ENCODE measurements around the gene HIVEP1. TPM values are rescaled to one million over a fixed set of nuclear protein-coding genes. Genes with fewer than 3 reads are reported as not detected.

Gene HIVEP1
- total RNA-seq, 1 experiment from 2014 or later = 6.6 TPM

- Histone ChIP-seq H3K27me3 (ENCODE audit: low read length) (no peaks in the 10 kb centered on the region), H3K9me2 (replicated peaks; ENCODE audit: low read length) (no peaks in the 10 kb centered on the region), H3K36me3 (ENCODE audit: low read depth, low read length) (no peaks in the 10 kb centered on the region), H2AFZ (ENCODE audit: low read length) (no peak overlapping the region), H3K9ac (ENCODE audit: low read length) (peak overlapping the region; percentile 26), H3K79me2 (ENCODE audit: low read length) (no peaks in the 10 kb centered on the region), H3F3A (ENCODE audit: low read length, unreplicated experiment) (no peaks in the 10 kb centered on the region), H3K4me1 (ENCODE audit: insufficient read depth, low read length) (peaks cover 41% of the 10 kb centered on the region), H4K20me1 (ENCODE audit: low read length) (no peaks in the 10 kb centered on the region), H3K4me3 (ENCODE audit: low read length) (peak overlapping the region; percentile 33; the same call in 1 of the 2 replicates), H3K27ac (ENCODE audit: low read length) (peak overlapping the region; percentile 75), H3K4me2 (ENCODE audit: low read length) (peak overlapping the region; percentile 68), H3K9me3 (ENCODE audit: low read length) (no peaks in the 10 kb centered on the region)
- ATAC-seq (peak; percentile 10), DNase-seq (peak; percentile 30)
- peak; percentile 50 for TF ChIP-seq CTCF (conservative IDR thresholded peaks at IDR 0.05; ENCODE audit: low read depth, low read length)
- TF ChIP-seq EZH2 (IDR thresholded peaks at IDR 0.05; ENCODE audit: low read length, unreplicated experiment) = no peak
- BruUV-seq (replicated peaks) = no TSS peak
- ChIA-PET POLR2A (ENCODE audit: unreplicated experiment) (interaction anchor here (0.6 kb wide), 1 partner anchor 534 kb away, joined by 5 read pairs; no protein-coding TSS in a partner anchor), CTCF (no interaction called here)
- intact Hi-C loops (cut with micrococcal nuclease) = loop anchor here (2.0 to 10.0 kb wide), 3 partner anchors 75 to 563 kb away; no protein-coding TSS in a partner anchor
Observed at GRCh38 chr6:12147557-12148316, 135.6 kb downstream of the HIVEP1 start.

GRCh38 chr6:12148317-12148801 is 136.2 kb downstream of the HIVEP1 start:
- peak overlapping the region; percentile 28 for H3K9ac ChIP-seq (ENCODE audit: low read length)
- peak; percentile 85 for DNase-seq
- H3K27ac ChIP-seq (ENCODE audit: low read length) = peak overlapping the region; percentile 75
- ChIA-PET POLR2A (ENCODE audit: unreplicated experiment) (no interaction called here), CTCF (no interaction called here)
- no peaks in the 10 kb centered on the region for H3K79me2 ChIP-seq (ENCODE audit: low read length)
- H4K20me1 ChIP-seq (ENCODE audit: low read length) = no peaks in the 10 kb centered on the region
- no TSS peak for BruUV-seq (replicated peaks)
- peaks cover 41% of the 10 kb centered on the region for H3K4me1 ChIP-seq (ENCODE audit: insufficient read depth, low read length)
- H3K36me3 ChIP-seq (ENCODE audit: low read depth, low read length) = no peaks in the 10 kb centered on the region
- H2AFZ ChIP-seq (ENCODE audit: low read length) = peak overlapping the region; percentile 17; the same call in 1 of the 2 replicates
- no peaks in the 10 kb centered on the region for H3F3A ChIP-seq (ENCODE audit: low read length, unreplicated experiment)
- TF ChIP-seq EZH2 (IDR thresholded peaks at IDR 0.05; ENCODE audit: low read length, unreplicated experiment) = no peak
- no peak for TF ChIP-seq EZH2phosphoT487 (IDR thresholded peaks at IDR 0.05; ENCODE audit: borderline replicate concordance, low read length)
- no peak for TF ChIP-seq CTCF (conservative IDR thresholded peaks at IDR 0.05; ENCODE audit: low read depth, low read length)
- ATAC-seq = peak; percentile 83
- H3K9me2 ChIP-seq (replicated peaks; ENCODE audit: low read length) = no peaks in the 10 kb centered on the region
- H3K4me2 ChIP-seq (ENCODE audit: low read length) = peak overlapping the region; percentile 68
- intact Hi-C loops (cut with micrococcal nuclease) = loop anchor here (2.0 to 10.0 kb wide), 3 partner anchors 76 to 564 kb away; no protein-coding TSS in a partner anchor
- no peaks in the 10 kb centered on the region for H3K27me3 ChIP-seq (ENCODE audit: low read length)
- H3K4me3 ChIP-seq (ENCODE audit: low read length) = peak overlapping the region; percentile 43
- no peaks in the 10 kb centered on the region for H3K9me3 ChIP-seq (ENCODE audit: low read length)

- ChIA-PET CTCF (no interaction called here), POLR2A (ENCODE audit: unreplicated experiment) (no interaction called here)
- DNase-seq (no peak), ATAC-seq (peak; percentile 38)
- Histone ChIP-seq H3K27ac (ENCODE audit: low read length) (peak overlapping the region; percentile 75), H4K20me1 (ENCODE audit: low read length) (no peaks in the 10 kb centered on the region), H3K9me2 (replicated peaks; ENCODE audit: low read length) (no peaks in the 10 kb centered on the region), H3K4me2 (ENCODE audit: low read length) (peak overlapping the region; percentile 68), H3K9ac (ENCODE audit: low read length) (peak overlapping the region; percentile 28), H3K36me3 (ENCODE audit: low read depth, low read length) (no peaks in the 10 kb centered on the region), H3K79me2 (ENCODE audit: low read length) (no peaks in the 10 kb centered on the region), H3K4me1 (ENCODE audit: insufficient read depth, low read length) (peaks cover 41% of the 10 kb centered on the region), H2AFZ (ENCODE audit: low read length) (peak overlapping the region; percentile 17; the same call in 1 of the 2 replicates), H3K4me3 (ENCODE audit: low read length) (peak overlapping the region; percentile 43), H3K9me3 (ENCODE audit: low read length) (no peaks in the 10 kb centered on the region), H3K27me3 (ENCODE audit: low read length) (no peaks in the 10 kb centered on the region), H3F3A (ENCODE audit: low read length, unreplicated experiment) (no peaks in the 10 kb centered on the region)
- BruUV-seq (replicated peaks) = TSS peak; percentile 28
- TF ChIP-seq EZH2 (IDR thresholded peaks at IDR 0.05; ENCODE audit: low read length, unreplicated experiment) (no peak), CTCF (conservative IDR thresholded peaks at IDR 0.05; ENCODE audit: low read depth, low read length) (no peak), EZH2phosphoT487 (IDR thresholded peaks at IDR 0.05; ENCODE audit: borderline replicate concordance, low read length) (no peak)
- intact Hi-C loops (cut with micrococcal nuclease) = loop anchor here (2.0 to 10.0 kb wide), 3 partner anchors 77 to 564 kb away; no protein-coding TSS in a partner anchor
Observed at GRCh38 chr6:12148841-12149240, 136.7 kb downstream of the HIVEP1 start.
